ENCODE results near the gene CPLX1. TPM values are rescaled to one million over a fixed set of nuclear protein-coding genes. Genes with fewer than 3 reads are reported as not detected.
"Not testable (repeated sequence)": the region's sequence is repeated elsewhere in the genome, so short reads cannot be mapped to it uniquely, and the experiment has no call there.

The CPLX1 gene
- total RNA-seq, 1 experiment from 2014 or later = 3.5 TPM

- no peak for TF ChIP-seq ARID4B (CRISPR knock-in tag; IDR thresholded peaks at IDR 0.05; ENCODE audit: borderline replicate concordance)
- TF ChIP-seq TP53 (CRISPR knock-in tag; IDR thresholded peaks at IDR 0.05) = no peak
- TF ChIP-seq ZBTB43 (CRISPR knock-in tag; IDR thresholded peaks at IDR 0.05) = no peak
Observed at GRCh38 chr4:757111-757510, 68.8 kb downstream of the CPLX1 start (continued).

DNA sequence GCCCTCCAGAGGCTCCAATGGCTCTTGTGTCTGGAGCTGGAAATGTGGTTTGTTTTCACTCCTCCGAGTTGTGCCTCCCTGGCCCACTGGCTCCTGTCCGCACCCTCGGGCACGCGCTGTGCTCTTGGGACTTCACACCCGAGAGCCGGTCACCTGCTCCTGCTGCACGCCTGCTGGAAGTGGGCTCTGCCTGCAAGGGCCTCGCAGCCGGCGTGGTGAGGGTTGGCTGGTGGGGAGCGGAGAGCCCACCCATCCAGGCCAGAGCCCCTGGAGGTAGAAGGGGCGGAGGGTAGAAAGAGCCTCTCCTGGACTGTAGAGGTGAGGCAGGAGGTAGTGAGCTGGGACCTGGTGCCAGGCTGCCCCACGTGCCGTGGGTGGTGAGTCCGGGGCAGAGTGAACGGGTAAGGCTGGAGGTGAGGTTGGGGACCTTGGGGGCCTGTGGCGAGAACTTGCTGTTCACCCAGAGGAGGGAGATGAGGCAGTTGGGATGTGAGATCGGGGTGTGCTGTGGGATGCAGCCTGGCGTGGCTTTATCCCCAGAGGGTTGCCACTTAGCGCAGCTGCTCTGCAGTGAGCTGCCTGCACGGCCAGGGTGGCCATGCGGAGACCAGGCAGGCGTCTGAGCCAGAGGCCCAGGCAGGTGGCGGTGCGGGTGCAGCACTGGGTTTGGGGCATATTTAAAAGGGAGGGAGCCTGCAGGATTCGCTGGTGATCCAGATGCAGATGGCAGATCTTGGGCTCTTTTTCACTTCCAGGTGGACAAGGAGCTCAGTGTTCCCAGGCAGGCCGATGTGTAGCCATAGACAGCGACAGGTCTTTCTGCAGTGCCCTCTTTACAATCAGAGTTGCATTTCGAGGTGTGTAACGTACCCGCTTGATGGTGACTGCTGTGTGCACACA is 71.5 kb downstream of the CPLX1 start:
- ATAC-seq (no peak), DNase-seq (ENCODE audit: low spot score) (no peak)
- H3K36me3 Mint-ChIP-seq = peaks cover 29% of the 10 kb centered on the region
- TF ChIP-seq OVOL2 (CRISPR knock-in tag; IDR thresholded peaks at IDR 0.05; ENCODE audit: borderline replicate concordance) = no peak
- TF ChIP-seq SMAD3 (CRISPR knock-in tag; IDR thresholded peaks at IDR 0.05; ENCODE audit: borderline replicate concordance) = no peak
- TF ChIP-seq ZNF232 (CRISPR knock-in tag; IDR thresholded peaks at IDR 0.05) = no peak
- TF ChIP-seq IRF2 (CRISPR knock-in tag; IDR thresholded peaks at IDR 0.05; ENCODE audit: borderline replicate concordance, low read depth) = no peak
- TF ChIP-seq ZNF263 (CRISPR knock-in tag; IDR thresholded peaks at IDR 0.05; ENCODE audit: low read depth) = no peak
- no peak for TF ChIP-seq GRHL2 (CRISPR knock-in tag; IDR thresholded peaks at IDR 0.05; ENCODE audit: insufficient replicate concordance, severe bottlenecking)
- no peak for TF ChIP-seq FOXJ3 (CRISPR knock-in tag; IDR thresholded peaks at IDR 0.05; ENCODE audit: borderline replicate concordance)
- TF ChIP-seq HMGA2 (CRISPR knock-in tag; IDR thresholded peaks at IDR 0.05) = no peak
- TF ChIP-seq STAT6 (CRISPR knock-in tag; conservative IDR thresholded peaks at IDR 0.05; ENCODE audit: low read depth) = no peak
- TF ChIP-seq SMAD4 (CRISPR knock-in tag; IDR thresholded peaks at IDR 0.05) = no peak
- TF ChIP-seq NFYB (CRISPR knock-in tag; conservative IDR thresholded peaks at IDR 0.05; ENCODE audit: low read depth) = no peak
- TF ChIP-seq CREB1 (CRISPR knock-in tag; IDR thresholded peaks at IDR 0.05) = no peak
- TF ChIP-seq EMX1 (CRISPR knock-in tag; IDR thresholded peaks at IDR 0.05) = no peak
- TF ChIP-seq NR1H2 (CRISPR knock-in tag; IDR thresholded peaks at IDR 0.05) = no peak
- no peak for TF ChIP-seq NFE2L1 (CRISPR knock-in tag; IDR thresholded peaks at IDR 0.05)
- ChIA-PET POLR2A (no interaction called here), CTCF (no interaction called here)
- H3K4me1 Mint-ChIP-seq = no peaks in the 10 kb centered on the region
- no peaks in the 10 kb centered on the region for H3K27me3 Mint-ChIP-seq (ENCODE audit: low read depth)
- H3K9me3 Mint-ChIP-seq = no peaks in the 10 kb centered on the region
- no peak overlapping the region for H3K4me3 Mint-ChIP-seq
- no peak overlapping the region for H3K27ac Mint-ChIP-seq

GRCh38 chr4:753186-753585 is 72.7 kb downstream of the CPLX1 start:
- H3K36me3 Mint-ChIP-seq = peaks cover 35% of the 10 kb centered on the region
- ATAC-seq; H3K27me3 Mint-ChIP-seq (ENCODE audit: low read depth): not testable (repeated sequence)

More at GRCh38 chr4:753186-753585, 72.7 kb downstream of the CPLX1 start:
- DNase-seq (ENCODE audit: low spot score); H3K4me1 Mint-ChIP-seq; H3K9me3 Mint-ChIP-seq; H3K4me3 Mint-ChIP-seq; H3K27ac Mint-ChIP-seq; POLR2A ChIA-PET: not testable (repeated sequence)
- CTCF ChIA-PET = interaction anchor here (1.1 kb wide), 1 partner anchor 11 kb away, joined by 7 read pairs; no protein-coding TSS in a partner anchor
